Measurements from ENCODE around the gene JAK3.

DNA sequence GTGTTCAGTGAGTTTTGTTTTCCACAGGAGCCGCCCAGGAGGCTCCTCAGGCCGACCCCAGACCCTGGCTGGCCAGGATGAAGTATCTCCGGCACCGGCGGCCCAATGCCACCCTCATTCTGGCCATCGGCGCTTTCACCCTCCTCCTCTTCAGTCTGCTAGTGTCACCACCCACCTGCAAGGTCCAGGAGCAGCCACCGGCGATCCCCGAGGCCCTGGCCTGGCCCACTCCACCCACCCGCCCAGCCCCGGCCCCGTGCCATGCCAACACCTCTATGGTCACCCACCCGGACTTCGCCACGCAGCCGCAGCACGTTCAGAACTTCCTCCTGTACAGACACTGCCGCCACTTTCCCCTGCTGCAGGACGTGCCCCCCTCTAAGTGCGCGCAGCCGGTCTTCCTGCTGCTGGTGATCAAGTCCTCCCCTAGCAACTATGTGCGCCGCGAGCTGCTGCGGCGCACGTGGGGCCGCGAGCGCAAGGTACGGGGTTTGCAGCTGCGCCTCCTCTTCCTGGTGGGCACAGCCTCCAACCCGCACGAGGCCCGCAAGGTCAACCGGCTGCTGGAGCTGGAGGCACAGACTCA, 40.0 kb downstream of the JAK3 start:
- TF ChIP-seq, protein P1, sequence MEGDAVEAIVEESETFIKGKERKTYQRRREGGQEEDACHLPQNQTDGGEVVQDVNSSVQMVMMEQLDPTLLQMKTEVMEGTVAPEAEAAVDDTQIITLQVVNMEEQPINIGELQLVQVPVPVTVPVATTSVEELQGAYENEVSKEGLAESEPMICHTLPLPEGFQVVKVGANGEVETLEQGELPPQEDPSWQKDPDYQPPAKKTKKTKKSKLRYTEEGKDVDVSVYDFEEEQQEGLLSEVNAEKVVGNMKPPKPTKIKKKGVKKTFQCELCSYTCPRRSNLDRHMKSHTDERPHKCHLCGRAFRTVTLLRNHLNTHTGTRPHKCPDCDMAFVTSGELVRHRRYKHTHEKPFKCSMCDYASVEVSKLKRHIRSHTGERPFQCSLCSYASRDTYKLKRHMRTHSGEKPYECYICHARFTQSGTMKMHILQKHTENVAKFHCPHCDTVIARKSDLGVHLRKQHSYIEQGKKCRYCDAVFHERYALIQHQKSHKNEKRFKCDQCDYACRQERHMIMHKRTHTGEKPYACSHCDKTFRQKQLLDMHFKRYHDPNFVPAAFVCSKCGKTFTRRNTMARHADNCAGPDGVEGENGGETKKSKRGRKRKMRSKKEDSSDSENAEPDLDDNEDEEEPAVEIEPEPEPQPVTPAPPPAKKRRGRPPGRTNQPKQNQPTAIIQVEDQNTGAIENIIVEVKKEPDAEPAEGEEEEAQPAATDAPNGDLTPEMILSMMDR (IDR thresholded peaks at IDR 0.05; ENCODE audit: poor library complexity), result no peak
- TF ChIP-seq EZH2phosphoT487 (IDR thresholded peaks at IDR 0.05; ENCODE audit: low read depth, severe bottlenecking, unreplicated experiment), result no peak
